Stimulated activated CD4-positive, alpha-beta T cell treated with anti-CD3 and anti-CD28 coated beads, TNF-alpha, amount 100 ng/mL, for 1 hour (primary cell): Measurements from ENCODE around the gene MRC2.
"Not testable (repeated sequence)": the region's sequence is repeated elsewhere in the genome, so short reads cannot be mapped to it uniquely, and the experiment has no call there.

Source experiments
- DNase-seq, 3 donors: peaks; one replicate each; pipeline ENCODE4 v3.0.0-alpha.2; 2020; ENCODE audit warnings: low read depth in 3 of 3, low spot score in 1 of 3

The MRC2 gene

GRCh38 chr17:62611728-62612127 is 15.7 kb upstream of the MRC2 start:
- DNase-seq, result no peak

DNA sequence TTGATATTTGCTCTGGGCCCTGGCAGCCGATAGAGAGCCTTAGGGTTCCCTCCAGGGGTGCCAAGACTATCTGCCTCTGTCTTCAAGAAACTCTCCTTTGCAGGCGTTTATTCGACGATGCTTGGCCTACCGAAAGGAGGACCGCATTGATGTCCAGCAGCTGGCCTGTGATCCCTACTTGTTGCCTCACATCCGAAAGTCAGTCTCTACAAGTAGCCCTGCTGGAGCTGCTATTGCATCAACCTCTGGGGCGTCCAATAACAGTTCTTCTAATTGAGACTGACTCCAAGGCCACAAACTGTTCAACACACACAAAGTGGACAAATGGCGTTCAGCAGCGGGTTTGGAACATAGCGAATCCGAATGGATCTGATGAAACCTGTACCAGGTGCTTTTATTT is 15.2 kb upstream of the MRC2 start:
- DNase-seq, result not testable (repeated sequence)

DNA sequence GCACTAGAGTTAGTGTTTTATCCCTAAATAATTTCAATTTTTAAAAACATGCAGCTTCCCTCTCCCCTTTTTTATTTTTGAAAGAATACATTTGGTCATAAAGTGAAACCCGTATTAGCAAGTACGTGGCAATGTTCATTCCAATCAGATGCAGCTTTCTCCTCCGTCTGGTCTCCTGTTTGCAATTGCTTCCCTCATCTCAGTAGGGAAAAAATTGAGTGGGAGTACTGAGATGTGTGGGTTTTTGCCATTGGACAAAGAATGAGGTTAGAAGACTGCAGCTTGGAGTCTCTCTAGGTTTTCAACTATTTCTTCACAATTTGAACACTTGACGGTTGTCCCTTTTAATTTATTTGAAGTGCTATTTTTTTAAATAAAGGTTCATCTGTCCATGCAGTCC is 14.4 kb upstream of the MRC2 start:
- DNase-seq, result not testable (repeated sequence)

DNA sequence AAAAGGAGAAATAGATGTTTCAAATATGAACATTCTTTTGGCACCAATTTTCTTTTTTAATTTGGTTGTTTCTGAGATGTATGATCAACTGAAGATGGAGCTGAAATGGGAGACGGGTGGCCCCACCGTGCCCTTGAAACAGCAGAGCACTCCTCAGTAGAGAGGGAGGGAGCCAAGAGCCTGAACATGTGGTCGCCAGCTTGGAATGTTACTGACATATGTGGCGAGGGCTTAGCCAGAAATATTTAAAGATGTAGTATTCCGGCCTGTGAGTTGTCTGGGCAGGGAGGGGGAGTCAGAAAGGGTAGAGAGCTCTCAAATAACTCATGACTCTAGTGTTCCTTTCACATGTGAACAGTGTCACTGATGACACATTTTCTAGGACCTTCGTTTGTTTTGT is 13.3 kb upstream of the MRC2 start:
- no peak for DNase-seq

DNA sequence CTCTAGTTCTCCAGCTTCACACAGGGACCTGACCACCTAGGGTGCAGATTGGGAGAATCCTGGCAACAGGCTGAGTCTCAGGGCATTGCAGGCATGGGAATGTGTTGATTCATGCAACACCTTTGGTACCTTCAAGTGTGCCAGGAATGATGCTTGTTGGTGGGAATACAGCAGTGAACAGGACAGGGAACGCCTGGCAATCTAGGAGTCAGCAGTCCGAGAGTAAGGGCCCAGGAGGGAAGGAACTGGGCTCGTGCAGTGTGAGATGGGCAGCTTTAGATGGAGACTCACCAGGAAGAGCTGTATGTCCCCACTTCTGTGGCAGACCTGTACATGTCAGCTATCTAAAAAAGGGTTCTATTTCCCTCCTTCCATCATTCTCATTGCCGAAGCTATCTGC is 12.0 kb upstream of the MRC2 start:
- no peak for DNase-seq

DNA sequence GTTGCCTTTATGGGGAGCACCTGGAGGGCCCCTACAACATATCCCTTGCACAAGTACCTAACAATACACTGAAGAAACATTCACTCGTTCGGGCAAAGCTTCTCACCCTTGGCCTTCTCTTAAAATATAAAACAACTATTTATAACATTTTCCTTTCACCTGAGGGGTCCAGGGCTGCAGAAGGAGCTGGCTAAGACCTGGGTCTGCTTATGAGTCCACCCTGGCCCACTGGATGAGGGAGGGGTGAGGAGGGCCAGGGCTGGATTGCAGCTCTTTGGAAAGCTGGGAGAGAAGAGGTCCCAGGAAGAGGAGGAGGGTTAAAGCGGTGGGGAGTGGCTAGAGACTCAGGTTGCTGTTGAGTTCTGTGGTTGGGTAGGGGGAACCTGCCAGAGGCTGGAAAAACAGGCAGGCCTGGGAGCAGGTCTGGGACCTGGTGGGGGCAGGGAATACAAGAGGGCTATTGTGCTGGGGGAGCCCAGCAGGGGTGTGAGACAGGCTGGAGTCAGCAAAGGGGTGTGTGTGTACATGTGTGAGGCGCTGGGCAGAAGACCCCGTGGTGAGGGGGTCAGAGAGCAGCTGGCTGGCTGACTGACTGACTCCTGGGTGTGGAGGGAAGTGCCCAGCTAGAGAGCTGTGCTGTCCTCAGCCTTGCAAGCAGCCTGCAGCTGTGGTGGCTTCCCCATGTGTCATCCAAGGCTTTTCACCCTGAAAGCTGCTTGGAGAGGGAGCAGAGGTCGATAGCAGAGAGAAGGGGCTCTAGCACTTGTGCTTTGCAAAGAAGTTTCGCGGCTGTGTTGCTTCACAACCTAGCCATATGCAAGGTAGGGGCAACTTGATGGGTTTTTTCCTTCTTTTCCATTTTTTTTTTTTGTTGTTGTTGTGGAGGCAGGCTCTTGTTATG is 10.2 kb upstream of the MRC2 start:
- no peak for DNase-seq

DNA sequence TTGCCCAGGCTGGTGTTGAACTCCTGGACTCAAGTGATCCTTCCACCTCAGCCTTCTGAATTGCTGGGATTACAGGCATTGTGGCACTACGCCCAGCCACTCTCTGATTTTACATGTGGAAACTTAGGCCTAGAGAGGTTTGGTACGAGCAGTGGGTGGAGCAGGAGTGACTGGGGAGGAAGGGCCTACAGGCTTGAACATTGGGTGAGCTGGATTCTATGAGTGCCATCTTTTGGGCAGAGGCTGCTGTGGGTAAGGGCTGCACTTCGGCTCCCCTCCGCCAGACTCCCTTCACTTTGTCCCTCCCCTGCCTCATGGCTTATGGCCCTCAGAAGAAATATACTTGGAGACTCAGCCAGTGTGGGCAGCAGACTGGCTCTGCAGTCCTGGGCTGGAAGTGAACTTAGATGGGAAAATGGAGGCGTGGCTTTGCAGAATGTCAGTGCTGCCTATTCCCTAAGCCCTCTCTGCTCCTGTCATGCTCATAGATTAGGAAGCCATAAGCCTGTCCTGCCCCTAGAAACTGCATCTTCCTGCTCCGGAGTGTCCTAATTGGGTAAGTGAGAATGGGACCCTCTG is 9.5 kb upstream of the MRC2 start:
- DNase-seq, result no peak

DNA sequence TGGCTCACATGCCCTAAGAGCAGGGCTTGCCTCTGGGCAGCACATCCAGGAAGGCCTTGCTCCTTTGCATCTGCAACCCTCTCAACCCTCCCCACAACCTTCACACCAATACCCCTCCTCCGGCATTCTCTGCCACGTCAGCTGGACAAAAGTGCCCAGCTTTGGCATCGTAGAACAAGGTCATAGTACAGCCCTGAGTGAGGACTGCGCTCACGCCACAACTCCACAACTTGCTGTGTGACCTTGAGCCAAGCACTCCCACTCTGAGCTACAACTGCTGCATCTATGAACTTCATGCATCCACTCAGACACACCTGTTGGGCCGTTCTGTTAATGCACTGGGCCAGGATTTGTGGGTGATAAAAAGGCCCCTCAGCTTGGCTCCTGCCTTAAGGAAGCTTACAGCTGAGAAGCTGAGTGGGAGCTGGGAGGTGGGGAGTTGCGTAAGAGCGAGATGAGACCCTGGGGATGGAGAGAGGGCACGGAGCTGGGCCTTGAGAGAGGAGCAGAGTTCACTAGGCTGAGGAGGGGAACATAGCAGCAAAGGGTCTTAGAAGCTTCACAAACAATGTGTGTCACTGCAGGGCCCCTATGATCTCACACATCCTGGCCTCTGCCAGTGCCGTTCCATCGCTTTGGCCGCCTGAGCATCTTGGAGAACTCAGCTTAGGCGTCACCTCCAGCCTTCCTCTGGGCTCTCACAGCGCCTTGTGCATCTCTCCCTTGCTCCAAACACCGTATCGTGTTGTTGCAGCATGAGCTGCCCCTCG is 8.6 kb upstream of the MRC2 start:
- DNase-seq, result no peak

- DNase-seq, result no peak
Measured at GRCh38 chr17:62619417-62620155, 7.9 kb upstream of the MRC2 start.

- no peak for DNase-seq
Measured at GRCh38 chr17:62621223-62621622, 6.2 kb upstream of the MRC2 start.

DNA sequence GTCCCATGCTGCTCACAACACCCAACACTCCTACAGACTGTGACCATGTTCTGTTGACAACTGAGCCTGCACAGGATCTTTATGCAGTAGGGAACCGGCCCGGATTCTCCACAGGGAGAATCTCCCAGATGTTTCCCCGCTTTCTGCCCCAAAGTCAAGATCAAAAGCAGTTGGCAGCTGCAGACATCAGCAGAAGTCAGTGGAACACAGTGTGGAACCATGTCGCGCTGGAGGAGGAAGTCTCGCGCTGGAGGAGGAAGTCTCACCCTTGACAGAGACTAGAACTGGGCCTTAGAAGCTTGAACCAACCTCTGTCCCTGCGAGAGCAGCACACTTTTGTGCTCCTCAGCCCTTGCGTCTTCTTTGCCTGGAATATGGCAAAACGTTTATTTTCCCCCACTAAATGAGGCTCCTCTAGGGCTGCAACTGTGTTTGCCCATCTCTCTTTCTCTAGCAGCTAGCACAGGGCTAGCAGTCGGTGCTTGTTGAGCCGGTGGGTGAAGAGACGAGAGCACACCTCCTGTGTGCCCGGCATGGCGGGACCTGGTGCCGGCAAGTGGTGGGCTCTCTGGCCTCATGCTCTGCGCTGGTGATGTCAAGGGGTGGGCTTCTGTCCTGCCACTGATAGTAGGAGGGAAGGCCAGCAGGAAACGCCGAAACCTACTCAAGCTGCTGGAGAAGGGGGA is 2.1 kb upstream of the MRC2 start:
- DNase-seq, result no peak

DNA sequence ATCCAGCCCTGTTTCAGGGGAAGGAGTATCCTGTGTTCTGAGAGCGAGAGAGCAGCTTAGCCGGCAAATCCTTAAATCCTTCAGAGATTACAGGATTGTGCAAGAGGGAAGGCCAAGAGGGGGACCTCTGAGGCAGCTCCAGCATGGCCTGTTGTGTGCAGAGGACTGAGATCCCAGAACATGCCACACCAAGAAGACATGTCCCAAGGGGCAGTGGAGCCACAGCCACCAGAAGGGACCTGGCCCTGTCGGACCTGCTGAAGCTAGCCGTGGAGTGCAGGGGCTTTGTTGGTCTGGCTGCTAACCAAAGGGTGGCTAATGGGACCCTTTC is 1.6 kb upstream of the MRC2 start:
- DNase-seq, result no peak

- no peak for DNase-seq
Measured at GRCh38 chr17:62626719-62627218, 701 bp upstream of the MRC2 start.

DNA sequence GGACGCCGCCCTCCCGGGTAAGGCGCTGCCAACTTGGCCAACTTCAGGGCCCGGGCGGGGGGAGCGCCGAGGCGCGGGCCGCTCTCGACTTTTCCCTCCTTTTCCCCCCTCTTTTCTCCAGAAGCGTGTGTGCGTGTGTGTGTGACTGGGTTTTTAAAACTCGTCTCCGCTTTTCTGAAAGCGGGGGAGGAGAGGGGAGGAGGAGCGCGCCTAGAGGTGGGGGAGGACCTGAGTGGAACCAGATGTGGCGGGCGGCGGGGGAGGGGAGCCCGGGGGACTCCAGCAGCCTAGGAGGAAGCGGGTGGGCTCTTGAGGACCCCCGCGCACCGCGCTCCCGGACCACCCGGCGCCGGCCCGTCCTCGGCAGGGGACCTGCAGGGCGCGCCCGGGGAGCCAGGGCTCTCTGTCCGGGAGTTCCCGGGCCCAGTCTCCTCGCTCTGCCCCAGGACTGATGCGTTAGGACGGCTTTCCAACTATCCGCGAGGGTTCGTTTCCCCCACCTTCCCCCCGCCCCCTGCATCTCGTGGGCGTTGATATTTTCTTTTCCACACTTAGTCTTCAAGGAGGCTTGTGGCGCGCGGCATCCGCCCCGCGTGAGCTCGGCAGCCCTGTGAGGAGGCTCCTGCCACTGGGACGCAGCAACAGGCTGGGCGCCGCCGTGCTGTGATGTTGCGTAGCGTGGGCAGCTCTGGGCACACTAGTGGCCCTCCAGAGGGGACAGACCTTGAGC is 599 bp downstream of the MRC2 start:
- DNase-seq, result peak in 1 of 3 donors; percentile 29

- no peak for DNase-seq
Measured at GRCh38 chr17:62628831-62629555, 1.5 kb downstream of the MRC2 start.

DNA sequence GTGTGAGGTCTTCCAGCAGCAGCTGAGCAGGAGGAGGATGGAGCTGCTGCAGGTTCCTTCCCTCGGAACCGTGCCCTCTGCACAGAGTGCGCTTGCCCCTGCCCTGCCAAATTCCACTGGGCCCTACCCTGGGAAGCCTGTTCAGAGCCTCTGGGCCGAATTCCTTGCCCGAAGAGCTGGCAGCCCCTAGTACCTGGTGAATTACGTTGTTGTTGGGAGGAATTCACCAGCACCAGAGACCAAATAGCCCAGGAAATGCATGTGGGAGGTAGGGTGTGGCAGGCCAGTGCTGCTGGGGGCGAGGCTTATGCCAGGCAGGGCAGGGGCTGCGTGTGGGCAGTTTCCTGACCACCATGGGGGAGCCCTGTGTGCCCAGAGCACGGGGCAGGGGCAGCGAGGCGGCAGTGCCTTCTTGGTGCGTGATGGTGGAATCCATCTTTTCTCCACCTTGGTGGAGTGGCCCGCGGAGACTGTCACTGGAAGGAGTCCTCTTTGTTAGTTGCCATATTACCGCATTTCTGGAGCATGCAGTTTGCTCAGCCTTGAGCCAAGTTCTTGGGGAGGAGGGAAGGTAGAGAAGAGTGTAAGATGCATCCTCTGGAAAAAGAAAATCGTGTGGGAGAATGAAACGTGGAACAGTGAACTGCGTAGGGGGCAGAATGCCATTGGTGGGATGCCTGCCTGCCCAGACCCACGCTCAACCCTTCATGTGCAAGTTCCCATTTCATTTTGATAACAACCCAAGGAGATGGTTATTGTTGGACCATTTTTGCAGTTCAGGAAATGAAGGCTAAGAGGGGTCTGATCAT is 2.3 kb downstream of the MRC2 start:
- DNase-seq, result no peak

DNA sequence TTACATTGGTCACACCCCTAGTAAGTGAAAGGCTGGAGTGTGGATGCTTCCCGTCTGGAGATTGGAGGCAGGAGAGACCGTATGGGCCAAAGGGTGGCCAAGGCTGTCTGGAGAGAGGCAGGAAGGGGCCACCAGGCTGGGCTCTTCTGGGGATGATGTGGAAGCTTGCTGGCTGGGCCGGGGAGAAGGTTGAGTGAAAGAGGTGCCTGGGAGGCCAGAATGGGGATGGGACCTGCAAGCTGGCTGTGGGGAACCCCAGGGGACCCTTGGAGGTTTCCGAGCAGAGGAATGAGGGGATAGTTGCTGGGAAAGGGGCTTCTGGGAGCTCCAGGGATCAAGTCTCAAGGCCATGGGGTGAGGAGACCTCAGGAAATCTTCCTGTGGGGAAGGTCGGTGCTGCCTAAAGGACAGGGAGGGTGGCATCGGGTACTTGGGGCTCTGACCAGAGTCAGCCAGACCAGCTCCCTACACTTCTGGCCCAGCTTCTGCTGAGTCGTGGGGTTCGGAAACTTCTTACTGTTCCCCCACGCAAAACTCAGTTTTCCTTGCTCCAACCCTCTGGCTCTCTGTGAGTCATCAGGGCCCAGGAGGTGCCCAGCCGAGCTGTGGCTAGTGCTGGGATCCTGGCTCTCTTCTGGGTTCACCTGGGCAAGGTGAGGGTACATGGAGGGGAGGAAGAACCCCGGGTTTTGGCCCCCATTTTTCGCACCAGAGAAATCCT is 3.1 kb downstream of the MRC2 start:
- no peak for DNase-seq
